NCI-H526 (cell line): ENCODE data around the gene TRIO.
"Not testable (repeated sequence)": the region's sequence is repeated elsewhere in the genome, so short reads cannot be mapped to it uniquely, and the experiment has no call there.

Source experiments
- DNase-seq, 2 experiments: peaks; one replicate each; lab custom pipeline; 2025; lab: John Stamatoyannopoulos, UW

TRIO gene

GRCh38 chr5:14186059-14186830 lies 43.1 kb downstream of the TRIO start:
- DNase-seq = no peak

- DNase-seq = no peak
Observed at GRCh38 chr5:14187157-14187556, 44.0 kb downstream of the TRIO start.

DNA sequence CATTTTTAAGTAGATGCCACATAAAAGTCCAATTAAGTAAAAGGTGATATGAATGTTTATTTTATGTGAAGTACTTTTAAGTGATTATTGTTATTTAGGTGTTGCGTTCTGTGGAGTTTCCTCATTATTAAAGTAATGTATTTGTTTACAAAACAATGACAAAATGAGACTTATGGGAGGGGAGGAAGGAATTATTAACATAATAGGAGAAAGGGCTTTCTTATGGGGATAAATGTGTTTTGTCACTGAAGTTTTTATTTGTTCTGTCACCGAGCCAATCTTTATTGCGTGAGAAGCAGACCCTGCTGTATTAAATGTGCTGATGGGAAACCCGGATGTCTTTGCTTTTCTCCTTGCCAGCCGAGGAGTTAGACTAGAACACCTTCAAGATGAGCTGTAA lies 44.5 kb downstream of the TRIO start:
- DNase-seq = no peak

DNA sequence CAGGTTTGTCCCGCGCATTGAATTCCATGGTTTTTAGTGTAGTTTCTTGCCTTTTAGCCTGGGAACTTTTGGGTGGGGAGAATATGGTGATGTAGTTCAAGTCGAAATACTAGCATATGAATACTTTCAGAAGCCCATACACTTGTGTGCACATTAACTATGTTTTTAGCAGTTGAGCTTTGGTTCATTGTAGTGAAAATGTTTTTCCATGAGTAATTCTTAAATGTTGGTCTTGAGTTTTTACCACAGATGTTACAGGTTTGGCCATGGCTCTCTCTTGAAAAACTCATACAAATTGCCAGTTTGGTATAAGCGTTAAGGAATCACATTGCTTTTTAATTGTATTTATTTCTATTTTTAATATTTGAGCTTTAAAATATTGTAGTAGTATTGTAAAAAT lies 45.6 kb downstream of the TRIO start:
- DNase-seq = no peak

- DNase-seq = no peak
Observed at GRCh38 chr5:14189680-14190079, 46.5 kb downstream of the TRIO start.

DNA sequence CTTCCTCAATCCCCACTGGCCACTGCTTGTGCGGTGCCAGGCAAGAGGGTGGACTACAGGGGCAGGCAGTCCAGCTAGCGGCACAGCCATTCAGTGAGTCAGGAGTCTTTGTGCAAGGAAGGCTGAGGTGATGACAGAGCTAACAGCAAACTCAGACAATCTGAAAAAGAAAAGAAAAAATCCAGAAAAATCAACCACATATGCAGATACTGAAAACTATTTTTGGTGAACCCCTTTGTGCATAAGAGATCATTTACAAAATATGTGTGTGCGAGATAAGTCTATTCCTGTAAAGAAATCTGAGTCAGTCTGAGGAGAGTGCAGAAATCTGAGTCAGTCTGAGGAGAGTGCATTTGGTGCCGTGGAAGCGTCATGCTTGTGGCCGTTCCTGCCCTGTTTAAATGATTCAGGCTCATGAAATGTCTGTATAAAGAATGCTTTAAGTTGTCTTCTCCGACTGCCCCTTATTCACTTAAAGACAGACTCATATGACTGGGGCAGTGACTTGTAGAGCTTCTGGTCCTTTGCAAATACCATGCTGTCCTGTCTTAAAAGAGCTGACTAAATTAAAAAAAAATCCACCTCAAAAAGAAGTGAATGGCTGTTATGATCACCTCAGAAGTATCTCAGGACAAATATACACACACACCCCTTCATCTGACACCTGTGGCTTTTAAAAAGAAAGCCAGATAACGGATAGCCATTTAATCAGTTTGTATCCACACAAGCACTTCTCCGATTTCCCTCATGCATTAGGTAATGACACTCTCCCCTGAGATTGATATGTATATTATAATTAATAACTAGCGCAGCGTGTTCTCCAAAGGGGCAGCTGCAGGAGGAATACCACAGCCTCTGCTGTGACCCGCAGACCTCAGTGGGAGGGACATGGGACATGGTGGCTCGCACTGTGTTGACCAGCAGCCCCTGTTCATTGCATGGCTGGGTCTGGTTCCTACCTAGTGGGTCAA lies 47.3 kb downstream of the TRIO start:
- DNase-seq = no peak

DNA sequence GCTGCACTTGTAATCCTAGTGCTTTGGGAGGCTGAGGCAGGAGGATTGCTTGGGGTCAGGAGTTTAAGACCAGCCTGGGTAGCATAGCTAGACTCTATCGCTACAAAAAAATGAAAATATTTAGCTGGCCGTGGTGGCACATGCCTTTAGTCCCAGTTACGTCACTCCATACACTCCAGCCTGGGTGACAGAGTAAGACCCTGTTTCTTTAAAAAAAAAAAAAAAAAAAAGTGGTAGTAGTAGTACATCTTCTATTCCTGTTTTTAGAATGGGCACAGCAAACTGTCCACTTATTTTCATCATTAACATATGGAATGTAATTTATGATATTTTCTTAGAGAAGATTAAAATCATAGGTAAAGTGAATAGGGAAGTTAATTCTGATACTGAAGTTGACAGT lies 48.2 kb downstream of the TRIO start:
- DNase-seq = no peak

DNA sequence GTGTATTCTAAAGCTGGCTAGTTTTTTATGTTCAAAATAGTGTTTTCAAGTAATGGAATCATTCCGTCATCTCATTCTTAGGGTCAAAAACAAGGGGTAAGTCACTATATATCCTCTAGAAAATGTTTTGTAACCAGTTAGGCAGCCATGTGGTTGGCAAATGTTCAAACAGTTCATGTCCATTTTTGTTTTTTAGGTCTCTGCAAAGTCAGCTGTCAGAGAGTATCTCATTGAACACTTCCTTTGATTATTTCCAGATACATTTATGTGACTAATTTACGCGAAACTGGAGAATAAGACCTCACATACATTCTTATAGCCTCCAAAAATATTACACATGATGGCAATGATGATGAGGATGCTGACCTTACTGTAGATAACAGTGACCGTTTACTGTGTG lies 50.4 kb downstream of the TRIO start:
- DNase-seq = no peak

DNA sequence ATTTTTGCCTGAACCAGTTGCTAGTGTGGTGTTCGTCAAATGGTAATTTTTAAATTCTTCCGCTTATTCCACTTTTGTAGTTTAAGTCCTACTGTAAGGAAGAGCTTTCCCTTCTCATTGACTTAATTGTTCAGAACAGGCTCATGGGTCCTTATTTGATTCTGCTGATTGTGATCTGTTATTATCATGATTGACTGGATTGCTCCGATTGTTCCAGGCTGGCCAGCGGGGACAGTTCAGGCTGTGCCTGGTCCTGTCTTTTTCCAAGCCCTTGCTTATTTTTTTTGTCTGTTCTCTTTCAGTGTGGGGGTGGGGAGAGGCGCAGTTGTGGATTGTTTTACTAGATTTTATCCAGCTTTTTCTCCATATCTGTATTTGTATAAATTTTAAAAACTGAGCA lies 52.4 kb downstream of the TRIO start:
- DNase-seq = no peak

DNA sequence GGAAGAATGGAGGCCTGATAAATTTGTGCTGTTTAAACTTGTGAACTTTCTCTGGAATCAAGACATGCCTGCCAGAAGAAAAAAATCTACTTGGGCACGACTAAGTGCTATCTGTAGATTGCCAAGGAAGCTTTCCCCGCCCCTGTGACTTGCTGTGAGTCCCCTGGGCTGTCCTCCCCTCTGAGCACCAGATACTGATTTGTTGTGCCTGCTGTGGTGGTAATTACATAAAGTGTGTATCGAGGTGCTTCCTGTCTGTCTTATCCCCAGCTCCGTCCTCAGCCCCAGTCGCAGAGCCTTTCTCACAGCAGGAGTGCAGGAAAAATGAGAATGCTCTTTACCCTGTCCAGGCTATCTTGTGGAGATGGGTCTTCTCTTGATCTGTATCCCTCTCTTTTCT lies 53.9 kb downstream of the TRIO start:
- no peak for DNase-seq

DNA sequence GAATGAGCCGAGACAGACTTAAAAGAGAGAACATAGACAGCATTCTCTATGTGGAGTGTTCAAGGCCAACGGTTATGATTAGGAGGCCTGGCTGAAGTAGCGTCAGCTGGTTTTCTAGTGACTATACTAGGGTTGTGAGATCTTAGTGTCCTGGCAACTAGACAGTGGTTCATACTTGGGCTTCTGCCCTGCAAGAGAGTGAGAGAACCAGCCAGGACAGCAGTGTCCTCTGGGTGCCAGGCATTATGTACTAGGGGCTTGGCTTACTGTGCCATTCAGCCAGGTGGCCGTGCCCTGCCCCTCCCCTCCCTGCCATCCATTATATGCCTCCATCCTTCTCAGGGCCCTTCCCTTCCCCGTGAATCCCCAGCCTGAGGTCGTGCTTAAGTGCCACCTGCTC lies 56.8 kb downstream of the TRIO start:
- DNase-seq = no peak

DNA sequence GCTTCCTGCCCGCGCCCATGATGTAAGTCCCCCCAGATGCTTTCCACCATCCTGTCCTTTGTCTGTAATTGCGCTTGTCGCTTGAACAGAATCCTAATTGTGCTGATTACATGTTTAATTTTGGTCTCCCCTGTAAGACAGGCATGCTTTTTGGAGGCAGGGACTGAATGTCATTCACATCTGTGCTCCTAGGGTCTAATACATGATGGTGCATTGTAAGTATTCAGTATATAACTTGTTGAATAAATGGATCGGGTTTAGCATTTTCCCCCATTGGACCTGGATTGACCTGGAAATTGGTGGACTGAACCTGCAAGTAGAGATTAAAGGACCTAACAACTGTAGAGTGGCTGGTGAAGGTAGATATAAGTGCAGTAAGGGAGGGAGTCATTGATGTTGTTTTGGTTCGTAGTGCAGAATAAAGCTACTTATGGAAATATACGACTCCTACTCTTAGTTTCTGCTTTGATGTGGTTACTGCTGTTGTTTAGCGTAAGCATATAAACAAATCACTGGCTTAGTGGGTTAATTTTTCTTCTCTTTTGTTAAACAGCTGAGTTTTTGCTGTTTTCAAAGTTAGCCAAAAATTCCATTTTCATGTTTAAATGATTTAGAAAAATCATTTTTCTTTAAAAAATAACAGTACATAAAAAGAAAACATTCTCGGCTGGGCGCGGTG lies 57.3 kb downstream of the TRIO start:
- DNase-seq = no peak

- no peak for DNase-seq
Observed at GRCh38 chr5:14201325-14202045, 58.3 kb downstream of the TRIO start.

DNA sequence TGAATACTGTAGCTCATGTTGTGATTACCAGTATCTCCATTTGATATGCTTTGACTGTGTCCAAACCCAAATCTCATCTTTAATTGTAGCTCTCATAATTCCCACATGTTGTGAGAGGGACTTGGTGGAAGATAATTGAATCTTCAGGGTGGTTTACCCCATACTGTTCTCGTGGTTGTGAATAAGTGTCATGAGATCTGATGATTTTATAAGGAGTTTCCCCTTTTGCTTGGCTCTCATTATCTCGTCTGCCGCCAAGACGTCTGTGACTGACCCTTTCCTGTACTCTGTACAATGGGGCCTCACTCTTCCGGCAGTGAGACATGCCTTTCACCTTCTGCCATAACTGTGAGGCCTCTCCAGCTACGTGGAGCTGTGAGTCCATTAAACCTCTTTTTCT lies 59.3 kb downstream of the TRIO start:
- DNase-seq = no peak

GRCh38 chr5:14204011-14204670 lies 61.0 kb downstream of the TRIO start:
- DNase-seq = no peak

DNA sequence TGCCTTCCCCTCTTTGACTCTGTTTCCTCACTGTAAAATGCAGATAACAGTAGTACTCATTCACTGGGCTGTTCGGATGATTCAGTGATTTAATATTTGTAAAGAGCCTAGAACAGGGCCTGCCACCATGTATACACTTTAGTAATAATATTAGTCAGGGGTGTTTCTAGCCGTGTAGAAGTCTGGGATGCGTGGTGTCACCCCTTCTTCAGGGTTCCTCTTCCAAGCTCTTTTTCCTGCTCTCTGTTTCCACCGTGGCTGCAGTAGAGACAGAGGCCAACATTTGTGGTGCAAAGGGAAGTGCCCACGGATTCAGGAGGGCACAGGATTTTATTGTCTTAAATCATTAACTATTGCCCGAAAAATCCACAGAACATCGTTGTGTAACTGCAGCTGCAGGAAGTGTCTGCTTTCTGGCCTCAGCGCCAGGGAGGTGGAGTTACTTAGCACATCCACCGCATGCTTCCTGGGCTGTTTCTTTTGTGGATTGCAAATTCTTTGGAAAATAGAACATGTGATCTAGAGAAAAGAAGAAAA lies 61.7 kb downstream of the TRIO start:
- DNase-seq = peak in 1 of 2 experiments; percentile 49

DNA sequence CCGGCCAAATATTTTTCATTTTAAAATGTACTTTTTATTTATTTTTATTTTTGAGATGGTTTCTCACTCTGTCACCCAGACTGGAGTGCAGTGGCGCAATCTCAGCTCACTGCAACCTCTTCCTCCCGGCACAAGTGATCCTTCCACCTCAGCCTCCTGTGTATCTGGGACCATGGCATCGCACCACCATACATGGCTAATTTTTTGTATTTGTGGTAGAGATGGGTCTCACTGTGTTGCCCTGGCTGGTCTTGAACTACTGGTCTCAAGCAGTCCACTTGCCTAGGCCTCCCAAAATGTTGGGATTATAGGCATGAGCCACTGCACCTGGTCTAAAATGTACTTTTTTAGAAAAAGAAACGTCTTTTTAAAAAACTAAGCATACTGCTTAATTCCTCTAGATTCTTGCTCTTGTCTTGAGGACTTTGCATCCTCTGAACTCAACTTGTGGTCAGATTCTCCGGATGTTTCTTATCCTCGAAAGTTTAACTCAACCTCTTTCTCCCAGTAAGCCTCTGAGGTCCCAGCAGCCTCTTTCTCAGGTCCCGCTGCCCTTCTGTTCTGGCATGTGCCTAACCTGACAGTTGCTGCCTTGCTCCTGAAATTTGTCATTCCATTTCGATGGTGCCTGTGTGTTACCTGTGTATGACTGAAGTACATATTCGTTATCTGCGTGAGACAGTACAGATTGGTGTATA lies 63.0 kb downstream of the TRIO start:
- no peak for DNase-seq

DNA sequence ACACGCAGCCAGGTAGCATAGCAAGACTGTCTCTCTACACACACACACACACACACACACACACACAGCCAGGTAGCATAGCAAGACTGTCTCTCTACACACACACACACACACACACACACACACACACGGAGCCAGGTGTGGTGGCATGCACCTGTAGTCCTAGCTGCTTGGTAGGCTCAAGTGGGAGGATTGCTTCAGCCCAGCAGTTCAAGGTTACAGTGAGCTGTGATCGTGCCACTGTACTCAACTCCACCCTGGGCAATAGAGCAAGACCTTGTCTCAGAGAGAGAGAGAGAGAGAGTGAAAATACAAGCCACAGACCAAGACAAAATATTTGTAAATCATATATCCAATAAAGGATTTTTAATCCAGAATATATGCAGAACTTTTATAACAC lies 64.3 kb downstream of the TRIO start:
- DNase-seq = not testable (repeated sequence)

- no peak for DNase-seq
Observed at GRCh38 chr5:14208071-14209021, 65.2 kb downstream of the TRIO start.
